Muscle layer of colon (tissue), 2 donors: Measurements from ENCODE around the gene NTF4.
"Not testable (repeated sequence)": the region's sequence is repeated elsewhere in the genome, so short reads cannot be mapped to it uniquely, and the experiment has no call there.

ENCODE experiments used
- H3K27ac ChIP-seq: one replicate; pipeline ENCODE4 v1.7.0; 2013; ENCODE audit warnings: low read depth, mild to moderate bottlenecking, low read length, moderate library complexity
- H3K27me3 ChIP-seq, 2 donors: one replicate each; pipeline ENCODE4 v1.7.0; 2013; ENCODE audit warnings: low read length in 2 of 2, mild to moderate bottlenecking in 2 of 2; ENCODE audit not compliant: insufficient read depth in 2 of 2, control insufficient read depth in 1 of 2
- H3K36me3 ChIP-seq: one replicate; pipeline ENCODE4 v1.7.0; 2013; ENCODE audit warnings: mild to moderate bottlenecking, low read length; ENCODE audit not compliant: insufficient read depth
- H3K4me1 ChIP-seq: one replicate; pipeline ENCODE4 v1.7.0; 2013; ENCODE audit warnings: mild to moderate bottlenecking, low read length; ENCODE audit not compliant: insufficient read depth
- H3K4me3 ChIP-seq, 2 donors: one replicate each; pipeline ENCODE4 v1.7.0; 2013; ENCODE audit warnings: low read length in 2 of 2, low read depth in 1 of 2, mild to moderate bottlenecking in 1 of 2, moderate library complexity in 1 of 2
- H3K9ac ChIP-seq: one replicate; pipeline ENCODE4 v1.7.0; 2013; ENCODE audit warnings: low read length
- H3K9me3 ChIP-seq: one replicate; pipeline ENCODE4 v1.7.0; 2013; ENCODE audit warnings: mild to moderate bottlenecking, low read length
- donor health status: abdominal sarcoma.
- donor health status: Adenocarcinoma of cecum.

Gene NTF4

GRCh38 chr19:49065905-49066512 lies 1.4 kb upstream of the NTF4 start:
- H3K27me3 ChIP-seq: peaks cover 6 to 65% of the 10 kb centered on the region in 2 donors
- H3K27ac ChIP-seq: no peak overlapping the region
- H3K36me3 ChIP-seq: no peaks in the 10 kb centered on the region
- no peak overlapping the region for H3K4me3 ChIP-seq
- no peak overlapping the region for H3K9ac ChIP-seq
- no peaks in the 10 kb centered on the region for H3K4me1 ChIP-seq
- H3K9me3 ChIP-seq: no peaks in the 10 kb centered on the region

DNA sequence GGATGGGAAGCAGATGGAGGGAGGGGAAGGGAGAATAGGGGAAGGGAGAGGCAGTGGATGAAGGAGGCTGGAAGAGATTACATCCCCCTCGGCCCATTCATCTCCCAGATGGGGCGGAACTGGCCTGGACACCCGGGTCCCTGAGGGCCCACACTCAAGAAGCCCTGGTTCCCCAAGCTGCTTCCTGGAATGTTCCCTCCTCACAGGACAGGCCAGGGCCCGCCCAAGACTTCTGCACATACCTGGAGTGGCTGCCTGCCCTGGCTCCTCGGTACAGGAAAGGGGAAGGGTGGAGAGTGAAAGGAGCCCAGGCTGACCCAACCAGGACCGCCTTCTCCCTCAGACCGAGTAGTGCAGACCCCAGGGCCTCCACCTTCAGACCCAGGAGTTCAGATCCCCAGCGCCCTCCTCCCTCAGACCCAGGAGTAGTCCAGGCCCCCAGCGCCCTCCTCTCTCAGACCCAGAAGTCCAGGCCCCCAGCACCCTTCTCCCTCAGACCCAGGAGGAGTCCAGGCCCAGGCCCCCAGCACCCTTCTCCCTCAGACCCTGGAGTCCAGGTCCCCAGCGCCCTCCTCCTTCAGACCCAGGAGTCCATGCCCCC lies 489 bp downstream of the NTF4 start:
- Histone ChIP-seq H3K9ac (no peak overlapping the region), H3K9me3 (no peaks in the 10 kb centered on the region), H3K27ac (no peak overlapping the region), H3K36me3 (no peaks in the 10 kb centered on the region), H3K27me3 (peaks cover 6 to 50% of the 10 kb centered on the region in 2 donors), H3K4me1 (no peaks in the 10 kb centered on the region), H3K4me3 (no peak overlapping the region)

DNA sequence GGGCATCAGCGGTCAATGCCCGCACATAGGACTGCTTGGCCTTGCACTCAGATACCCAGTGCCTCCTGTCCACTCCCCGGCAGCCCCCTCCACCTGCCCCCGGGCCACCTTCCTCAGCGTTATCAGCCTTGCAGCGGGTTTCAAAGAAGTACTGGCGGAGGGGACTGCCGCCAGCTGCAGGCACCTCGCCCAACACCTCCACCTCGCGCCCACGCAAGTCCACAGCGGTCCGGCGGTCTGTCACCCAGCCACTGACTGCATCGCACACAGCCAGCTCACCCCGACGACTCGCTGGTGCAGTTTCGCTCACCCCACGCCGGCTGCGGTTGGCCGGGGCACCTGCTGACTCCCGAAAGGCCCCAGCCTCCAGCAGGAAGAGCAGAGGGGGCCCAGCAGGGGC lies 3.2 kb downstream of the NTF4 start:
- H3K9me3 ChIP-seq: no peaks in the 10 kb centered on the region
- peaks cover 8% of the 10 kb centered on the region for H3K4me1 ChIP-seq
- H3K9ac ChIP-seq: no peak overlapping the region
- H3K4me3 ChIP-seq: no peak overlapping the region
- no peaks in the 10 kb centered on the region for H3K36me3 ChIP-seq
- peaks cover 6 to 61% of the 10 kb centered on the region in 2 donors for H3K27me3 ChIP-seq
- H3K27ac ChIP-seq: no peak overlapping the region

GRCh38 chr19:49061000-49061399 lies 3.6 kb downstream of the NTF4 start:
- no peak overlapping the region for H3K9ac ChIP-seq
- H3K27me3 ChIP-seq: peaks cover 6 to 59% of the 10 kb centered on the region in 2 donors
- H3K36me3 ChIP-seq: no peaks in the 10 kb centered on the region
- H3K9me3 ChIP-seq: no peaks in the 10 kb centered on the region
- no peak overlapping the region for H3K27ac ChIP-seq
- H3K4me1 ChIP-seq: peaks cover 8% of the 10 kb centered on the region
- no peak overlapping the region for H3K4me3 ChIP-seq

DNA sequence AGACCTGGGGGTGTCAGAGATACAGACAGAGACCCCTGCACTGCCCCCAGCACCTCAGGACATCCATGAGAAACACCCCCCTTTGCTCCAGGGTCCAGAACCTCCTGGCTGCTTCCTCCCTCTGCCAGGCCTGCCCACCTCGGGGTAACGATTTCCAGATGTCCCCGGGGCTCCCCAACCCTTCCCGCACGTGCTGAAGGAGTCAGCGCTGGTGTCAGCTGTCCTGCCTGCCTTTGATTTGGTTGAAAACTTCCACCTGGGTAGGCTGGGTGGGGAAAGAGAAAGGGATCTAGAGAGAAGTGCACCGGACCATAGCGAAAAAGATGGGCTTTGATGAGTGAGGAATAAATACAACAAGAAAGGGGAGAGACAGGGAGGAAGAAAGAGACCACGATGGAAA lies 5.6 kb downstream of the NTF4 start:
- no peak overlapping the region for H3K27ac ChIP-seq
- H3K36me3 ChIP-seq: no peaks in the 10 kb centered on the region
- H3K9ac ChIP-seq: no peak overlapping the region
- H3K27me3 ChIP-seq: peaks cover 0 to 46% of the 10 kb centered on the region in 2 donors
- H3K9me3 ChIP-seq: no peaks in the 10 kb centered on the region
- H3K4me1 ChIP-seq: peaks cover 8% of the 10 kb centered on the region
- H3K4me3 ChIP-seq: no peak overlapping the region

- Histone ChIP-seq H3K9me3 (no peaks in the 10 kb centered on the region), H3K27ac (no peak overlapping the region), H3K4me3 (no peak overlapping the region), H3K27me3 (peaks cover 0 to 41% of the 10 kb centered on the region in 2 donors), H3K9ac (no peak overlapping the region), H3K4me1 (peaks cover 8% of the 10 kb centered on the region), H3K36me3 (no peaks in the 10 kb centered on the region)
These were observed 6.1 kb downstream of the NTF4 start for GRCh38 chr19:49058562-49058961.

- Histone ChIP-seq H3K9me3 (no peaks in the 10 kb centered on the region), H3K4me1 (peaks cover 8% of the 10 kb centered on the region), H3K4me3 (peak within 1 kb of the TSS; percentile 42 to 66), H3K9ac (no peak within 1 kb of the TSS), H3K27me3 (peaks cover 0 to 40% of the 10 kb centered on the region in 2 donors), H3K36me3 (no peaks in the 10 kb centered on the region), H3K27ac (no peak within 1 kb of the TSS)
These were observed 6.9 kb downstream of the NTF4 start, which contains the start of gene CGB7 for GRCh38 chr19:49057636-49058234. Gene CGB7 (minus strand): TSS chr19:49057749. CDS start chr19:49055375, 2,374 bp downstream.

DNA sequence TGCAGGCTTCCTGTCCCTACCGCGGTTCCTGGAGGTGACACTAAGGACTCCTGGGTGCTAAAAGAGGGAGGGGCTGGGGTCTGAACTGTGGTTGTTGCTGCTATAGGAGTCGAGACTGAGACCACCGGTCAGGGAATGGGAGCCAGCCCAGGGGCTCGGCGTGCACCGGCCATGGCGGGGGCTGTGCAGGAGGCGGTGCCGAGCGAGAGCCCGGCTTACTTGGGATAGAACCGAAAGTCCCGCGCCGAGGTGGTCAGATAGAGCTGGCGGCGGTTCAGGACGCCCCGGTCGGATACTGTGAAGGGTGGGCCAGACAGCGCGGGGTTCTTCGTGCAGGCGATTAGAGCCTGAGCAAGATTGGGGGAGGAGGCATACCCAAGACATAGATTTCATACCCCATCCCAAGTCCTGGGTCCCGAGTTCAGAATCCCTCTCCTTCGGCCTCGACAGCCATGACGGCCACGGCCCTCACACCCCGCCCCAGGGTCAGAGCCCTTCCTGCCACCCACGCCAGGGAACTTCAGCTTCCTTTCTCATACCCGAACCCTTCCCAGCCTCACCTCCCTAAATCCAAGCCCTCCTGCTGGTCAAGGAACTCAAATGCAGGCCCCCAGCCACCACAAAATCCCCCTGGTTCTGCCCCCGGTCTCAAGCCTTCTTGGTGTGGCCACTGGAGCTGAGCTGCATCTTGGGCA lies 7.6 kb downstream of the NTF4 start:
- H3K27me3 ChIP-seq: peaks cover 0 to 36% of the 10 kb centered on the region in 2 donors
- H3K4me1 ChIP-seq, H3K9ac ChIP-seq, H3K36me3 ChIP-seq, H3K27ac ChIP-seq, H3K9me3 ChIP-seq: not testable (repeated sequence)
- H3K4me3 ChIP-seq: peak overlapping the region; percentile 42 to 66

- Histone ChIP-seq H3K27me3 (peaks cover 0 to 29% of the 10 kb centered on the region in 2 donors), H3K36me3 (no peaks in the 10 kb centered on the region), H3K4me3 (peak overlapping the region; percentile 66 to 71), H3K4me1 (peaks cover 8% of the 10 kb centered on the region), H3K9me3 (no peaks in the 10 kb centered on the region), H3K27ac (no peak overlapping the region), H3K9ac (no peak overlapping the region)
These were observed 8.3 kb downstream of the NTF4 start for GRCh38 chr19:49056101-49056901.

GRCh38 chr19:49050376-49051033 lies 14.1 kb downstream of the NTF4 start:
- not testable (repeated sequence) for H3K27me3 ChIP-seq, H3K4me3 ChIP-seq, H3K9me3 ChIP-seq, H3K4me1 ChIP-seq, H3K36me3 ChIP-seq, H3K27ac ChIP-seq, H3K9ac ChIP-seq
